Islet precursor cell (in vitro differentiated cells): ENCODE measurements around the gene SKAP2.

Experiments
- DNase-seq: peaks from one replicate; pipeline ENCODE4 v3.0.0-alpha.2; 2018

SKAP2 gene

GRCh38 chr7:26691406-26691805, 173.0 kb downstream of the SKAP2 start:
- no peak for DNase-seq

- DNase-seq = no peak
These were observed 174.1 kb downstream of the SKAP2 start for GRCh38 chr7:26690135-26690805.

GRCh38 chr7:26688936-26689506, 175.4 kb downstream of the SKAP2 start:
- DNase-seq = no peak

GRCh38 chr7:26688388-26688787, 176.0 kb downstream of the SKAP2 start:
- no peak for DNase-seq

GRCh38 chr7:26687032-26687431, 177.4 kb downstream of the SKAP2 start:
- no peak for DNase-seq

- DNase-seq = peak; percentile 81
These were observed 177.9 kb downstream of the SKAP2 start for GRCh38 chr7:26686448-26686981.

- DNase-seq = no peak
These were observed 178.8 kb downstream of the SKAP2 start for GRCh38 chr7:26685606-26686005.

GRCh38 chr7:26684447-26684846, 179.9 kb downstream of the SKAP2 start:
- no peak for DNase-seq

- DNase-seq = no peak
These were observed 181.1 kb downstream of the SKAP2 start for GRCh38 chr7:26683277-26683676.

GRCh38 chr7:26681819-26682418, 182.5 kb downstream of the SKAP2 start:
- DNase-seq = no peak

- DNase-seq = no peak
These were observed 183.8 kb downstream of the SKAP2 start for GRCh38 chr7:26680587-26680986.

GRCh38 chr7:26675143-26675887, 189.1 kb downstream of the SKAP2 start:
- DNase-seq = no peak

- no peak for DNase-seq
These were observed 190.5 kb downstream of the SKAP2 start for GRCh38 chr7:26673858-26674257.

GRCh38 chr7:26673271-26673670, 191.1 kb downstream of the SKAP2 start:
- no peak for DNase-seq

GRCh38 chr7:26670841-26671240, 193.5 kb downstream of the SKAP2 start:
- DNase-seq = no peak

GRCh38 chr7:26670290-26670689, 194.1 kb downstream of the SKAP2 start:
- DNase-seq = no peak

GRCh38 chr7:26668821-26669220, 195.6 kb downstream of the SKAP2 start:
- DNase-seq = no peak

GRCh38 chr7:26667514-26668133, 196.8 kb downstream of the SKAP2 start:
- DNase-seq = peak; percentile 94

GRCh38 chr7:26664735-26665416, 199.5 kb downstream of the SKAP2 start:
- no peak for DNase-seq

GRCh38 chr7:26664274-26664673, 200.1 kb downstream of the SKAP2 start:
- DNase-seq = no peak

- DNase-seq = no peak
These were observed 200.5 kb downstream of the SKAP2 start for GRCh38 chr7:26663874-26664273.

GRCh38 chr7:26662646-26663045, 201.7 kb downstream of the SKAP2 start:
- no peak for DNase-seq
